ENCODE results near the gene CHRDL2. TPM values are rescaled to one million over a fixed set of nuclear protein-coding genes. Genes with fewer than 3 reads are reported as not detected.

CHRDL2 gene
- total and polyA plus RNA-seq, 9 donors = 0.22 to 12.3 (median 2.7) TPM; not detected in 4

- Histone ChIP-seq H3K4me1 (ENCODE audit: insufficient read depth) (no peaks in the 10 kb centered on the region), H3K27me3 (no peaks in the 10 kb centered on the region), H3K27ac (no peak overlapping the region), H3K9me3 (no peaks in the 10 kb centered on the region), H3K36me3 (no peaks in the 10 kb centered on the region), H3K4me3 (no peak overlapping the region)
- no peak for TF ChIP-seq EP300 (IDR thresholded peaks at IDR 0.05)
- TF ChIP-seq, protein P1, sequence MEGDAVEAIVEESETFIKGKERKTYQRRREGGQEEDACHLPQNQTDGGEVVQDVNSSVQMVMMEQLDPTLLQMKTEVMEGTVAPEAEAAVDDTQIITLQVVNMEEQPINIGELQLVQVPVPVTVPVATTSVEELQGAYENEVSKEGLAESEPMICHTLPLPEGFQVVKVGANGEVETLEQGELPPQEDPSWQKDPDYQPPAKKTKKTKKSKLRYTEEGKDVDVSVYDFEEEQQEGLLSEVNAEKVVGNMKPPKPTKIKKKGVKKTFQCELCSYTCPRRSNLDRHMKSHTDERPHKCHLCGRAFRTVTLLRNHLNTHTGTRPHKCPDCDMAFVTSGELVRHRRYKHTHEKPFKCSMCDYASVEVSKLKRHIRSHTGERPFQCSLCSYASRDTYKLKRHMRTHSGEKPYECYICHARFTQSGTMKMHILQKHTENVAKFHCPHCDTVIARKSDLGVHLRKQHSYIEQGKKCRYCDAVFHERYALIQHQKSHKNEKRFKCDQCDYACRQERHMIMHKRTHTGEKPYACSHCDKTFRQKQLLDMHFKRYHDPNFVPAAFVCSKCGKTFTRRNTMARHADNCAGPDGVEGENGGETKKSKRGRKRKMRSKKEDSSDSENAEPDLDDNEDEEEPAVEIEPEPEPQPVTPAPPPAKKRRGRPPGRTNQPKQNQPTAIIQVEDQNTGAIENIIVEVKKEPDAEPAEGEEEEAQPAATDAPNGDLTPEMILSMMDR (IDR thresholded peaks at IDR 0.05) = no peak
- no peak for TF ChIP-seq POLR2A (IDR thresholded peaks at IDR 0.05)
- 95 to 98% (median 97%) methylated on average over 4 of the region's 4 CpGs for WGBS, 3 donors
- no peak for DNase-seq
- intact Hi-C loops (cut with DNase I) = no loop called here
Observed at GRCh38 chr11:74689666-74690065, 41.6 kb downstream of the CHRDL2 start.

GRCh38 chr11:74687237-74688023, 43.8 kb downstream of the CHRDL2 start:
- WGBS, 3 donors = 68 to 69% (median 68%) methylated on average over 6 of the region's 6 CpGs
- Histone ChIP-seq H3K4me3 (no peak overlapping the region), H3K9me3 (no peaks in the 10 kb centered on the region), H3K27me3 (no peaks in the 10 kb centered on the region), H3K27ac (no peak overlapping the region), H3K36me3 (no peaks in the 10 kb centered on the region), H3K4me1 (ENCODE audit: insufficient read depth) (peaks cover 2% of the 10 kb centered on the region)
- TF ChIP-seq, protein P1 (IDR thresholded peaks at IDR 0.05) = no peak
- TF ChIP-seq EP300 (IDR thresholded peaks at IDR 0.05) (no peak), POLR2A (IDR thresholded peaks at IDR 0.05) (no peak)
- peak in 1 of 5 donors; percentile 2 for DNase-seq
- intact Hi-C loops (cut with DNase I) = no loop called here

- peaks cover 2% of the 10 kb centered on the region for H3K4me1 ChIP-seq (ENCODE audit: insufficient read depth)
- WGBS, 3 donors = 75 to 80% (median 76%) methylated on average over 4 of the region's 4 CpGs
- TF ChIP-seq POLR2A (IDR thresholded peaks at IDR 0.05) (no peak), EP300 (IDR thresholded peaks at IDR 0.05) (no peak)
- TF ChIP-seq, protein P1 (IDR thresholded peaks at IDR 0.05) = no peak
- H3K36me3 ChIP-seq = no peaks in the 10 kb centered on the region
- H3K27ac ChIP-seq = no peak overlapping the region
- H3K27me3 ChIP-seq = no peaks in the 10 kb centered on the region
- peak in 1 of 5 donors; percentile 16 for DNase-seq
- H3K9me3 ChIP-seq = no peaks in the 10 kb centered on the region
- H3K4me3 ChIP-seq = no peak overlapping the region
- intact Hi-C loops (cut with DNase I) = no loop called here
Observed at GRCh38 chr11:74686792-74687191, 44.4 kb downstream of the CHRDL2 start.

DNA sequence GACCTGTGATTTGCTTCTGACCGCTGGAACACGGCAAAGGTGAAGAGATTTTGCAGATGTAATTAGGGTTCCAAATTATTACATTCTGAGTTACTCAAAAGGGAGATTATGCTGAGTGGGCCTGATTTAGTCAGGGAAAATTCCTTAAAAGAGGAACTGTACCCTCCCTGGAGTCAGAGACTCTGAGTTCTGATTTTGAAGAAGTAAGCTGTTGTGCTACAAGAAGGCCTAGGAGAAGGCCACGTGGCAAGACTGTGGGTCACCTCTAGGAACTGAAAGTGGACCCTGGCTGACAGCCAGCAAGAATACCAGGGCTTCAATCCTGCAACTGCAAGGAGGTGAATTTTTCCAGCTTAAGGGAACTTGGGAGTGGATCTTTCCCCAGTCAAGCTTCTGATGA, 45.3 kb downstream of the CHRDL2 start:
- H3K4me1 ChIP-seq (ENCODE audit: insufficient read depth) = peaks cover 2% of the 10 kb centered on the region
- no peaks in the 10 kb centered on the region for H3K27me3 ChIP-seq
- no peaks in the 10 kb centered on the region for H3K9me3 ChIP-seq
- intact Hi-C loops (cut with DNase I) = no loop called here
- DNase-seq = peak in 1 of 5 donors; percentile 30
- no peaks in the 10 kb centered on the region for H3K36me3 ChIP-seq
- H3K4me3 ChIP-seq = no peak overlapping the region
- WGBS, 3 donors = 90 to 94% (median 94%) methylated on average over 3 of the region's 3 CpGs
- no peak overlapping the region for H3K27ac ChIP-seq
- TF ChIP-seq, protein P1 (IDR thresholded peaks at IDR 0.05) = no peak
- no peak for TF ChIP-seq POLR2A (IDR thresholded peaks at IDR 0.05)
- no peak for TF ChIP-seq EP300 (IDR thresholded peaks at IDR 0.05)

Measured in ovary (tissue), 9 donors.